HTERT RPE-1 (cell line): ENCODE data around the gene GRAMD4.

Experiments
- in situ Hi-C: fragments of 300-500 bp; cut with MboI; formaldehyde crosslinking; loops from 4 replicates; pipeline ENCODE4 v1.14.3; 2020; ENCODE audit warnings: low sequenced_read_pairs

GRAMD4 gene

DNA sequence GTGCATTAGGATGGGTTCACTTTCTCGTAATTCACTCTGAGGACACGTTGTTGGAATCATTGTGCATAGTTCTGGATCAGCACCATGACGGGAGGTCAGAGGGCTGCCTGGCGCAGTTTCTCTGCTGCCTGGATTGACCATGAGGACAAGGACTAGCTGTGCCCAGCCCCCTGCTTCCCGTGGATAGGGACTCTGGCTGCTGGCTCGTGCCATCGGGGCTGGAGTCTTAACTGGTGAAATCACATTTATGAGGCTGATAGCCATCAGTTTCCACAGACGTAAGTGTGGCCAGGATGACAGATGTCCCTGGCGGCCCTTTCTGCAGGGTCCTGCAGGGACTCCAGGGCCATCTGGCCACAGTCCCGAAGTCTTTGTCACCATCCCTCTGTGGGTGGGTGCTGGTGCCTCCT, 24.1 kb upstream of the GRAMD4 start:
- in situ Hi-C loops, result no loop called here

DNA sequence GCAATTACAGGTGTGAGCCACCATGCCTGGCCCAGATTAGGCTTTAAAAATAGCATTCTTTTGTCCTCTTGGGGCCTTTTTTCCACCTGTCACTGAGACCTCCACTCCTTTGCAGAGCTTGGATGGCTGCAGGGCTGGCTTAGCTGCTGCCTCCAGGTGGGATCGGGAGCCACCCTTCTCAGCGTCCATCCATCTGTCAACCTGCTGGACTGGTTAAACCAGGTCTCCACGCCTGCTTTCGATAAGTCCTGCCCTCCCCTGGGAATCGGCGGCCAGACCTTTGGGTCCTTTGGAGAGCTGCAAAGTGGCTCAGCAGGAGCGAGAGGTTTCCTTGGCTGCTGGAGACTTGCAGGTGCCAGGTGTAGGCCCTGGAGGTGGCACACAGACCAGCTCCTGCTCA, 23.4 kb upstream of the GRAMD4 start:
- in situ Hi-C loops, result no loop called here

DNA sequence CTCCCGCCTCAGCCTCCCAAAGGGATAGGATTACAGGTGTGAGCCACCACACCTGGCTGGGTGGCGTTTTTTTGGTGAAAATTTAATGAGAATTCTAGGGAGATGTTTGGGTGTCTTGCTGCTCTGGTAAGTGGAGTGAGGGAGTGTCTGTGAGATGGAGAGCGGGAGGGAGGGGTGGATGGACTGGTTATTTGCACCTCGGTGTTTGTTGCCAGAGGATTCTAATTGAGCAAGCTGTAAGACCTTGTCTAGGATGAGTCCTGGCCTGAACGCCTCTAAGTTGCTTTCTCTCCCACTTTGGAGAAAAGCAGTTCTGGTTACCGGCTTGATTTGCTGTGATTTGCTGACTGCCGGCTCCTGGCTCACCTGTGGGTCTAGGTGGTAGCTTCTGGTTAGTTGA, 22.0 kb upstream of the GRAMD4 start:
- in situ Hi-C loops, result no loop called here

DNA sequence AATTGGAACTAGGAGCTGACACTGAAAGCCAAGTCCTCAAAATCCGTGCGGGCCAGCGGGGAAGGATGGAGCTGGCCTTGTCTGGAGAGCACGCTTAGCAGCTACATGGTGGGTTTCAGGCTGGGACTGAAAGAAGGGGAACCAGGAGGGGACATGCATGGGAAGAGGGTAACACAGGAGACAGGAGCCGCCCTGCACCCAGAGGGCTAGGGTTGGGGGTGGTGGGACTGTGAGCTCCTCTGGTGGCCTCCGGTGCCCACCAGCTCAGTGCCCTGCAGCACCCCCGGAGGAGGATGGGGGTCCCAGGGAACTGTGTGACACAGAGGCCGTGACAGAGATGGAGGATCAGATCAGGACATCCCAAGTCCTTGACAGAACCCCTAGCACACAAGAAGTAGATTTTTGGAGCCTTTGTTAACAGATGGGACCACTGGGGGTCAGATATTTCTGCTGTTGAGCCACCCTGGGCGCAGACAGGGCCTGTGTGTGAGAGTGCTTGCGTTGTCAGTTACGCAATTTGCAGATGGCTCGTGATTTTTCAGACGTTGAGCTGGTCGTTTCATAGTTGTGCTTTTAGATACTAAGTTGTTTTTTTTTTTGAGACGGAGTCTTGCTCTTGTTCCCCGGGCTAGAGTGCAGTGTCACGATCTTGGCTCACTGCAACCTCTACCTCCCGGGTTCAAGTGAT, 21.3 kb upstream of the GRAMD4 start:
- in situ Hi-C loops, result no loop called here

DNA sequence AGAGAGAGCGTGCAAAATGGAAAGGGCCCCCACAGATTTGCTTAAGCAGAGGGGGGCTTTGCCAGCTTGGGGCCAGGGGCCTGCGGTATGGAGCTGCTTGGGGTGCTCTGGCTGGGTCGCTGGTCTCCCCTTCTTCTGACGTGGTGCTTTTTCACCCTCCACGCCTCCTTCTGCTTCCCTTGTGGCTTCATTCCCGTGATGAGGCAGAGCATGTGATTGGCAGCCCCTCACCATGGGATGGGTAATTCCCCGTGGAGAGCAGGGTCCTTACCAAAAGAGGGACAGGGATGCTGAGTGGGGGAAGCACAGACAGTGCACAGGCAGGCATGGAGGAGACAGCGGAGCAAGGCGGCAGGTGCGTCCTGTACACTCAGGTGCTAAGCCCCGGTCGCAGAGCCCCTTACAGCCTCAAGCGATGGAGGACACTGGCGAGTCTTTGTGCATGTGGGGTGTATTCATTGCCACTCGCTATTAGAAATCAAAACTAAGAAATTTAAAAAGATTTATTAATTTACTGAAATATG, 19.9 kb upstream of the GRAMD4 start:
- in situ Hi-C loops, result no loop called here

DNA sequence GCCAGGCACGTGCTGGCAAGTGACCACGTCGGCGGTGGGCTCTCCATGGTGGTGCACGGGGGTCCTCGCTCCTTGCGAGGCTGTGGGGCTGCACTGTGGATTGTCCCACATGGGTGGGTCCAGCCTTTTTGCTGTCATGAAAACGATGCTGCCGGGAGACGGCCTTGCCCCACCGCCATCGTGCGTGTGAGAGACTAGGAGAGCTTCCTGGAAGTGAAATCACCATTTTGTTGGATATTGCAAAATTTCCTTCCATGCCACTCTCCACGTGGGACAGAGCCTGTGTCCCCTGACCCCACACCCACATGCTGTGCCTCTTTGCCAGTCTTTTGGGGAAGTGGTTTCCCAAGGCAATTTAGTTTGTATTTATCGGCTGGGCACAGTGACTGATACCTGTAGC, 18.2 kb upstream of the GRAMD4 start:
- in situ Hi-C loops, result no loop called here

DNA sequence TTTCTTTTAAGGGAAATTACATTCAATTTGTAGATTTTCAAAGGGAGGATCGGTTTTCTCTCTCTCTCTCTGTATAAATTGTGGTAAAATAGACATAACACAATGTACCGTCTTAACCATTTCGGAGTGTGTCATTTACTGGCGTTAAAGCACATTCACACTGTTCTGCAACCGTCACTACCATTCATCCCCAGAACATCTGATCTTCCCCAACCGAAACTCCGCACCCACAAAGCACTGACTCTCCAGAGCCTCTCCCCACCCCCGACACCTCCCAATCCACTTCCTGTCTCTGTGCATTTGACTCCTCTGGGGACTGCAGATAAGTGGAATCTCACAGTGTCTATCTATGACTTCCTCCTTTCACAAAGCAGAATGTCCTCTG, 15.9 kb upstream of the GRAMD4 start:
- in situ Hi-C loops, result no loop called here

DNA sequence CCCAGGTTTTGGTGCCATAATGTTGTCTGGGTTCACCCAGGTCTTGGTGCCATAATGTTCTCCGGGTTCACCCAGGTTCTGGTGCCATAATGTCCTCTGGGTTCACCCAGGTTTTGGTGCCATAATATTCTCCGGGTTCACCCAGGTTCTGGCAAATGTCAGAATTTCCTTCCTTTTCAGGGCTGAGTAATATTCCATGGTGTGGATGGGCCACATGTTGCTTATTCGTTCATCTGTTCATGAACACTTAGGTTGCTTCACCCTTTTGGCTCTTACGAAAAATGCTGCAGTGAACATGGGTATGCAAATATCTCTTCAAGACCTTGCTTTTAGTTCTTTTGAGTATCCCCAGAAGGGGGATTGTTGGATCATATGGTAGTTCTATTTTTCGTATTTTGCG, 15.1 kb upstream of the GRAMD4 start:
- in situ Hi-C loops, result no loop called here

DNA sequence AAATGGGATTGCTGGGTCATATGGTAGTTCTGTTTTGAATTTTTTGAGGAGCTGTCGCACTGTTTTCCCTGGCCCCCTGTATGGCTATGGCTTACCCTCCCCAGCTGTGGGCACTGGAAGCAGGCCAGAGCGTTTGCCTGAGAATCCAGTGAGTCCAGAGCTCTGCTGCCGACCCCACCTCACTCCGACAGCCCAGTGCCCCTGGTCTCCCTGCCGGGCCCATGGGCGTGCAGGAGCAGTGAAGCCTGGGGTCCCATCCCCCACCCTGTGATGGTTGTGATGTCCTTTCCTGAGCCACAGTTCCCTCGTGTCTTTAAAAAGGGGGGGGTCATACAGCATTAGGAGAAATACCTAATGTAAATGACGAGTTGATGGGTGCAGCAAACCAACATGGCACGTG, 13.3 kb upstream of the GRAMD4 start:
- in situ Hi-C loops, result no loop called here

DNA sequence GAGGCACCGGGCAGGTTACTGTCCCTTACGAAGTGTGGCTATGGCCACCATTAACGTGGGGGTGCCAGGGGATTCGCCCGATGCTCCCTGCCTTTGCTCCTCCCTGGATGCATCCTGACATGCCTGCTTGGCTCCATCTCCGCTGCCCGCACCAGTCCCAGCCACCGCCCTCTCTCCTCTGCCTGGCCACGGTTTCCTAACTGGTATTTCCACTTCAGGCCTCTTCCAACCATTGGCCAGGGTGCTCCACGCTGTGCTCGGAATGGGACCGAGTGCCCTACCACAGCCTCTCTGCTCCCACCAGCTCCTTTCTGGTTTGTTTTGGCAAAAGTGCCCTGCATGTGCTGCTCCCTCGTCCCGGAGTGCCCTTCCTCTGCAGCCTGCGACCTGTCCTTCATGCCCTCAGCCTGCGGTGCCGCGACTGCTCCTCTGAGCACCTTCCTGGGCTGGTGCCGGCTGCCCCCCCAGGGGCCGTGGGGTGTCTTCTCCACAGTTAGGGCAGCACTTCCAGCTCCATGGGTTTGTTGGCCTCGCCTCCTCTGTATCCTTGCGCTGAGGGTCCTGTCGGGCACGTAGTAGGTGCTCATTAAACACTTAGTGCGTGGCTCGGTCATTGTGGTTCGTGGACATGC, 12.6 kb upstream of the GRAMD4 start:
- in situ Hi-C loops, result no loop called here

DNA sequence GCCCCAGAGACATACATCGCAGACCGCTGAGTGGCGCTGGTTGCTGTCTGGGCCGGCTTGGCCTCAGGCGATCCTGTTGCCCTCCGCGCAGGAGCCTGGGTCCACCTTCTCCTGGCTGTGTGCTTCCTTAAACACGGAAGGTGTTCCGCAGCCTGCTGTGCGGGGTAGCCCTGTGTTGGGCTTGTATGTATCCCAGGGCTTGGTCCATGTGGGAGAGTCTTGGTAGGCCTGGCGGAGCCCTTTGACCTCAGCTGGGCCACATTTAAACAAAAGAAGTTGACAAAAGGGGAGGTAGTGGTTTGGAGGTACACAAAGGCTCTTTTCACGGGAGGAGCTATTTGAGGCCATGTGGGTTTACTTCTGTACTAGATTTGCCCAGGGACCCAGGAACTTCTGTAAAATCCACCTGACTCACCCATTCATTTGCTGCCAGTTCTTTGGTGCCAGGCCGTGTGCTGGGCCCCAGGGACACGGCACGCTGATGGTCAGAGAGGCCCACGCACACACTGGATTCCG, 11.0 kb upstream of the GRAMD4 start:
- in situ Hi-C loops, result no loop called here

DNA sequence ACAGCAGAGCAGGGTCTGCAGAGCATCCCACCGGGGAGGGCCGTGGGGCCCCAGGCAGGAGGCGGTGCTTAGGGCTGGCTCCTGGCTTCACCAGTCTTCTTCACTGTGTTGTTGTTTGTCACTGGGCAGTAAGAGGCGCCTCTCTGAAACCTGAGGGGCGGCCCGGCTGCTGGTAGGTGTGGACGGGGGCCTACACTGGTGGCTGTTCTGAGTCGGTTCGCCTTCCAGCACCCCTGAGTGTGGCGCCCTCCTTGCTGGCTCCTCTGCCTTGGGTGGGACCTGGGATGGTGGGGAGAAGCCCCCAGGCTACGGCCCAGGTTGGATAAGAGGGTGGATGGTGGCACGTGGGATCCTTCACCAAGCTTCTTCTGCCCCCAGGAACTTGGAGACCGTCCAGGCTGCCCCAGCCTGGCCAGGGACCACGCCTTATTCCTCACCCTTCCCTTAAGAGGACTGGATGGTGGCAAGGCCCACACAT, 10.4 kb upstream of the GRAMD4 start:
- in situ Hi-C loops, result no loop called here

DNA sequence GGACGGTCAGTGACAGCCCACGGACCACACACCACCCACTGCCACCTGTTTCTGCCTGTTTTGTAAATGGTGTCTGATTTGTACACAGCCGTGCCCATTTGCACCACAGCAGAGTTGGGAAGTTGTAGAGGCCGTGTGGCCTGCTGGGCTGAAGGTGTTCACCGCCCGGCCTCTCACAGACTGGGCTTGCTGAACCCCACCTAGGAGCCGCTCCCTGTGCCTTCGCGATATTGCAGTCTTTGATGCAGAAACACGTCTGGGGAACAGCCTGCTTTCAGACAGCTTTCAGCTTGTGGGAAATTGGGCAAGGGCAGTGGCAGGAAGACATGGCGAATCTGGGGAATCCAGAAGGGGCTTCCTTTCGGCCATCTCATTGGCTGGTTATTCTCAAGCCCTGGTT, 9.8 kb upstream of the GRAMD4 start:
- in situ Hi-C loops, result no loop called here

DNA sequence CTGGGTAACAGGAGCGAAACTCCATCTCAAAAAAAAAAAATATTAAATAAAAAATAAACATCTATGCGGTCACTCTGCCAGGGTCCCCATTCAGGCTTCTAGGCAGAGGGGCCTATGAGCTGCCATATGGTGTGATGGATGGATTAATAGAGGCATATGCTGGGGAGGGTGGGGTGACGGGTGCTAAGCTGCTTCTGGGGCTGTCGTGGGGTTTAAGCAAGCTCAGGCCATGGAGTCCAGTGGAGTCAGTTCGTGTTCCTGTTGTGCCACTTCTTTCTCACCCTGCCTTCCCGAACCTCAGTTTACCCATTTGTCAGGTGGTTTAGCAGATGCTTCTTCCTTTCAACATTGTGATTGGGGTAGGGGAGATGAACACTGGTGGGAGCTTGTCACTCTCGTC, 9.0 kb upstream of the GRAMD4 start:
- in situ Hi-C loops, result no loop called here

DNA sequence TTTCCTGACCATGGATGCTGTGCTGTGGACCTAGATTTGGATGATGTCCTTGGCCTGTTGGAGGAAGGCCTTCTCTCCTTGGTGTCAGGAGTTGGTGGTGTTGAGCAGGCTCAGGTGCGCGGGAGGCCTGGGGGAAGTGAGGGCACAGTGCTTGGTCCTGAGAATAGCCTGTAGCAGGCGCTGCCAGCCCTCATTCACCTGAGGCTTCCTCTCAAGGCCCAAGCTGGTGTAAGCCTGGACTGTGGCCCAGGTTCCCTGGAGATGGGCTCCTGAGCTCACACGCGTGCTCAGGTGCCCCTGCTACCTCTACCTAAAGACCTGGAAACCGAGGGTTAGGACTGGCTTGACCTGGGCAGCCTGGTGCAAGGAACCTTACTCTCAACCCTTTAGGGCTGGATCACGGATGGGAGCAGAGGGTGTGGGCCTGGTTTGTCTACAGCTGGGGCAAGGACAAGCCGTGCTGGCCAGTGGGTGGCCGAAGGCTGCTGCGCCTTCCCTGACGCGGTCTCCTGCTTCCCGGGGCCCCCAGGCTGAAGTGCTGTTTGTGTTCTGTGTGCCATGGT, 7.8 kb upstream of the GRAMD4 start:
- in situ Hi-C loops, result no loop called here

DNA sequence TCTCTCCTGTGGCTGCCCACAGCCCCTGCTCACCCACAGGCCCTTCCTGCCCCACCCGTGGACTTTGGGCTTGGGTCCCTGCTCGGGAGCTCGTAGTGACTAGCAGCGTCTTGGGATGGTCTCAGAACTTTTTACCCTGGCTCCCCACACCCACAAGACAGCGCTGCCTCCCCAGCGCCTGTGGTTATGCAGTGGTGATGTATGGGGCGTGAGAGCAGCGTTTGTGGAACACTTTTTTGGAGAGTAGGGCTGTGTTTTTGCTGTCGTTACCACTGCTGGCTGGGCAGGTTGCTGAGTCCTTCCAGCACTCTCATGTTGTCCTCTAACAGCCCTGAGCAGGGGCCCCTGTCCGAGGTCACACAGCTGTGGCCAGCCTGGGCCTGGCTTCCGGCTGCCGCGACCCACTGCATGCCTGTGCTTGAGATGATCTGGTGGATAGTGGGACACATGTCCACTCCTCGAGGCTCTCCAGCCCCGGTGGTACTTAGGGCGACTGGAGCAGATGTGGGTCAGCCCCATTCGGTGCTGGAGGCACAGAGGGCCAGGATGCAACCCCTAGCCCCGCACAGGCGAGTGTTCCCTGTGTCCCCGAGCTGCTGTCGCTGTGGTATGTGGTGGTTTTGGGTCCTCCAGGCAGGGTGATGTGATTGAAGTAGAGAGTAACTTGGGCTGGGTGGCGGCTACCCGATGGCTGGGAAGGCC, 7.1 kb upstream of the GRAMD4 start:
- in situ Hi-C loops, result no loop called here

DNA sequence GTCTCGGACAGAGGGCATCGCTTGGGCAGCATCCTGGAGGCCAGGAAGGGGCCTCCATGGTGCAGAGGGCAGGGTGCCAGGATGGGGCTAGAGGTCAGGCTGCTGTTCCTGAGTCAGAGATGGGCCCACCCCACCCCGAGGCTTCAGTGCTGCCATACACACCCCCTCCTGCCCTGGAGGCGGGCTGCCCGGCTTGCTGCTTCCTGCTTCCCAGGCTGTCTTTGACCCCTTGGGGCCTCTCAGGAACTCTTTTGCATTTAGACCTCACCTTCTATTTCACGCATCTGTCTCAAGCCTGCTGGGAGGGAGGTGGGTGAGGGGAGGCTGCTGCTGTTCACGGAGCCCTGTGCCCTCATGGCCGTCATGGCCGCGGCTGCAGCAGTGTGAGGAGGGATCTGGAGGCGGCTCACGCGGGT, 6.6 kb upstream of the GRAMD4 start:
- in situ Hi-C loops, result no loop called here

DNA sequence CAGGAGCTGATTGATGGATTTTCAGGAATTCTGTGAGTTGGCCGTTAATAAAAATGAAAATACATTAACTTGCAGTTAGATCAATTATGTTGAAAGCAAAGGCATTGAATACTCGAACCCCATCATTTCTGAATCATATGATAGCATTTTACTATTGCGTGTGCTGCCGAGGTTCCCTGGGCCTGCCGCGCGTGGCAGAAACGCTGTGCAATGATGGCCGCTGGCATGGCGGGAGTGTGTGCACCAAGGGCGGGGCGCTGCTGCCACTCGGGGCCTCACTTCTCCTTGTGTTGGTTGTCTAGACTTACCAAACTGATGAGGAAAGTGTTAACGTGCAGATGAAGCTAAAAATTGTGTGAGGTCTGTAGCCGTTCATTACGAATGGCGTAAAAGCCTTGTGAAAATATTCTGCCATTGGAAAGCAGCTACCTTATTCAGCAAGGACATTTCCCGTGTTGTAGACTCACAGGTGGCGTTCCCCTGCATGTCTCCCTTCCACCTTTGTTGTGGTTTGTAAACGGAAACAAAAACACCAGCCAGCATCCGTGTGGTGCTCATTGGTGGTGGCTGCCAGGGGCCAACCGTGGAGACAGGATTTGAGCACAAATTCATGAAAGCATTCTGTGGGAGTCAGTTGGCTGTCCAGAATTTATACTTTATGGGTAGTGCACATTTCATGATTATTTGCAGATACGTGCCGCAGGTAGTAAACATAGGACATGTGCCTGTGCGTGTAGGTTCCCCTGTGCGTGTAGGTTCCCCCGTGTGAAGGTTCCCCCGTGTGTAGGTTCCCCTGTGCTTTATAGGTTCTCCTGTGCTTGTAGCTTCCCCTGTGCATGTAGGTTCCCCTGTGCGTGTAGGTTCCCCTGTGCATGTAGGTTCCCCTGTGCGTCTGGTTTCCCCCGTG, 5.9 kb upstream of the GRAMD4 start:
- in situ Hi-C loops, result no loop called here

DNA sequence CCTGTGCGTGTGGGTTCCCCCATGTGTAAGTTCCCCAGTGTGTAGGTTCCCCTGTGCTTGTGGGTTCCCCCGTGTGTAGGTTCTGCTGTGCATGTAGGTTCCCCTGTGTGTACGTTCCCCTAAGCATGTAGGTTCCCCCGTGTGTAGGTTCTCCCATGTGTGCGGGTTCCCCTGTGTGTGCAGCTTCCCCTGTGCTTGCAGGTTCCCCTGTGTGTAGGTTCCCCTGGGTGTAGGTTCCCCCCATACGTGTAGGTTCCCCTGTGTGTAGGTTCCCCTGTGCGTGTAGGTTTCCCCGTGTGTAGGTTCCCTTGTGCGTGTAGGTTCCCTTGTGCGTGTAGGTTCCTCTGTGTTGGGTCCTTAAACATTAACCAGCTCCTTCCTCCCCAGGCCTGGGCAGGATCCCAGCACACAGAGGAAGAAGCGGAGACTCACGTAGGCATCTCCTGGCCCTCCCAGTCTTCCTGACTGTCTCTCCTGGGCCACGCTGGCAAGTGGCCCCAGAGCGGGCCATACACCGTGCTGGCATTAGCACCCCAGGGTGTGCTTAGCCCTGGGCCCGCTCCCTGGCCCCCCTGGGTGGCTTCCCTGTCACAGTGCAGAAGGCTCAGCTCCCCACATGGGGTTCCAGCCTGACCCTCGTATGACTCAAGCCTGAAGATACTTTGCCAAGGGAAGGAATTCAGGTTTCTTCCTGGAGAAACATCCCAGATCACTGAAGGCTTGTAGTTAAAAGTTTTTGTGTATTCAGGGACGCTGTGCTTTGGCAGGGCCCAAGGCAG, 2.8 kb upstream of the GRAMD4 start:
- in situ Hi-C loops, result no loop called here
